ENCODE results near the gene STXBP6.

STXBP6 gene

GRCh38 chr14:25050269-25051150 lies 563 bp upstream of the STXBP6 start:
- peak; percentile 70 for DNase-seq

- no peak for DNase-seq
Observed at GRCh38 chr14:25049093-25049567, 817 bp downstream of the STXBP6 start.

DNA sequence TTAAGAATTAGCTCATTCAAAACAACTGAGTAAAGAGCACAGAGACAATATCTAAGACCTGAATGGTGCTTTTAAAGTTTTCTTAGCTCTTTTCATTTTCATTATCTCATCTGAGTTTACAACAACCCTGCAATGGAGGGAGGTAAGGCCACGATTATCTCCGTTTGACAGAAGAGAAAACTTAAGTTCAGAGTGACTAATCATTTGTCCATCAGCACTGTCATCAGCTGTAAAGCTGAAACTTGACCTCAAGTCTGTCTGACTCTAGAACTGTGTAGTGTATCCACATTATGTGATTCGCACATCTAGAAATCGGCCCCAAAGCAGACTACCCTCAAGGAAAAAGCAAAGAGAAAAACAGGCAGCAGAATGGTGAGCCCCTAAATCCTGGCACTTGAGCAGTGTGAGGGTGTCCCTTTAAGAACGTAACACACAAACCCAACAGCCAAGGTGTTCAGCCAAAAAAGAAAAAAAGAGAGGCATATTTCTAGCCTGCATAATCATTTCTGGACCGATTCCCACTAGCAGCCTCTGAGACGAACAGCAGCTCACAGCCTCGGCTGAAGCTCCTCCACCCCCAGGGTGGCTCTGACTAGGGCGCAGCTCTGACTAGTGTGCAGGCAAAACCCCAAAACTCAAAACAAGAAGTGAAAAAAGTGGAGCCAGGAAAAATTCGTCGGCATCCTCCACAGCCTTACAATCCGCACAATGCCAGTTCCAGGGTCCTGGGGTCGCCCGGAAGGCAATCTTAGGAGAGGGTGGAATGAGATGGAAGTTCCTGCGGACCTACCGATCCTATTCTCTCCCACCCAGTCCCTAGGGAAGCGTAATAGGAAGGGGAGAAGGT lies 1.6 kb downstream of the STXBP6 start:
- DNase-seq = no peak

GRCh38 chr14:25046301-25046943 lies 3.5 kb downstream of the STXBP6 start:
- no peak for DNase-seq

GRCh38 chr14:25044106-25044698 lies 5.7 kb downstream of the STXBP6 start:
- no peak for DNase-seq

GRCh38 chr14:25042362-25043299 lies 7.3 kb downstream of the STXBP6 start:
- peak; percentile 93 for DNase-seq

DNA sequence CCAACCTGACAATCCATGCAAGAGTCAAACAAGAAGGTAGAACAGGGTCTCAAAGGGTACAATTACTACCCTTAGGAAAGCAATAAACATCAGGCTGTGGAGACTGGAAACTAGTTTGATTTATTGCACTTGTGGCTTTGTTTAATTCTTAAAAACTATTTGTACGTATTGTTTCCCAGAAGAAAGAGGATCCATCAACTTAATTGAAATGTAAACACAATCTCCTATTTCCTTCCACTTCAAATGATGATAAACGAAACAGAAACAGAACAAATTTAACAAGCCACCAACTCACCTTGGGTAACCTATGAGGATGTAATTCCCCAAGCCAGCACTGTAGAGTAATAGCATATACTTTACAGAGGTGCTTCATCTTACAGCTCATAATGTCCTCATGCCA lies 8.0 kb downstream of the STXBP6 start:
- peak; percentile 100 for DNase-seq

- DNase-seq = peak; percentile 100
Observed at GRCh38 chr14:25041484-25041883, 8.5 kb downstream of the STXBP6 start.

GRCh38 chr14:25039933-25040332 lies 10.0 kb downstream of the STXBP6 start:
- no peak for DNase-seq

GRCh38 chr14:25038044-25038668 lies 11.8 kb downstream of the STXBP6 start:
- DNase-seq = no peak

DNA sequence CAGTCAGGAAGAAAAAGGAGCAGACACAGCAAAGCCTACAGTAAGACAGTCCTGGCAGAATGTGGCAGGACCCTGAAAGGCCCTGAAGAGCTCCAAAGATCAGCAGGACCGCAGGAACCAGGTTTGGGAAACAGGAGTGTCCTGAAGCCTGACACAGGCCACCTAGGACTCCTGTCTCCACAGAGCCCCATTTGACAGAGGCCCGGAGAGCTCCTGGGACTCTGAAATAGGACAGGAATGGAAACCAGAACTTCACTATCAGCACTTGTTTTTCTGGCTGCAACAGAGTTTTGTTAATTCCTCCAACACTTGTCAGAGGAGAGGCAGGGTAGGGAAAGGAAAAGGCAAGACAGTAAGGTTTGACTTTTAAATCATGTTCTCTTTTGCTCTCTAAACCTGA lies 12.9 kb downstream of the STXBP6 start:
- DNase-seq = no peak

DNA sequence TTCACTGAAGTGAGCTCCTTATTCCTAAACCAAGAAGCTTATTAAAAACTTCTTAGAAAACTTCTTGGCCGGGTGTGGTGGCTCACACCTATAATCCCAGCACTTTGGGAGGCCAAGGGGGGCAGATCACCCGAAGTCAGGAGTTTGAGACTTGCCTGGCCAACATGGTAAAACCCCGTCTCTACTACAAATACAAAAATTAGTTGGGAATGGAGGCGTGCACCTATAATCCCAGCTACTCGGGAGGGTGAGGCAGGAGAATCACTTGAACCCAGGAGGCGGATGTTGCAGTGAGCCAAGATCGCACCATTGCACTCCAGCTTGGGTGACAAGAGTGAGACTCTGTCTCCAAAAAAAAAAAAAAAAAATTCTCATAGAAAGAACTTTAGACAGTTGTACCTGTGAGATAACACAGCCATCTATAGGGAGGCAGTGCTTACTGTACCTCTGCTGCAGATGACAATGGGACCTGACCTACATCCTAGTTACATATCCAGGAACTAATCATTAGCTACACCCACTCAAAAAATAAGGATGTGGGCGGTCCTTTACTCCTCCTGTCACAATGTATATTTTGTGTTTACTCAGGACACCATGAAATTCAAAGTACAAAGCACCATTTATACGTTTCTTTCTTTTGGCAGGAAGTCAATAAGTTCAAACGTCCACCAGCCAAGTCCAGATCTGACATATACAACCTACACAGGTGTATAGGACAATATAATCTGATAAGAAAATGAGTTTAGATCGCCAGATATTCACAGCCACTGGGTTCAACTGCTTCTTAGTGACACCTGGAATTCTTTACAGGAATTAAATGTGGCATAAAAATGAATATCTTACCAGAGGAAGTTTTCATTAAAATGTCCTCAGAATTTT lies 14.9 kb downstream of the STXBP6 start:
- DNase-seq = no peak

DNA sequence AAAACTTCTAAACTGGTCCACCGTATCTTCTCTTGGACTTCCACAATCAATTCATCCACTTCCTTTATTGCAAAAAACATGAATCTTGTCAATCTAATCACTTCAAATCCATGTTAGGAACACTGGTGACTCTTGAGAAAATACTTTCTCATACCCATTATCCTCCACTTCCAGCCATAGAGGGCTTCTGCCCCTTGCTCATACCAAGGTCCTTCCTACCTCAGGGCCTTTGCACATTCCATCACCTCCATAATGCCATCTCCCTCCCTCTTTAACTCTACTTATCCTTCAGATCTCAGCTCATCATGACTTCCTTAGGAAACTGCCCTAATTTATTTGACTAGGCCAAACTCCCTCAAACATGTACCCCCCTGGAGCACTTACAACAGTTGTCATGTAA lies 16.6 kb downstream of the STXBP6 start:
- no peak for DNase-seq

DNA sequence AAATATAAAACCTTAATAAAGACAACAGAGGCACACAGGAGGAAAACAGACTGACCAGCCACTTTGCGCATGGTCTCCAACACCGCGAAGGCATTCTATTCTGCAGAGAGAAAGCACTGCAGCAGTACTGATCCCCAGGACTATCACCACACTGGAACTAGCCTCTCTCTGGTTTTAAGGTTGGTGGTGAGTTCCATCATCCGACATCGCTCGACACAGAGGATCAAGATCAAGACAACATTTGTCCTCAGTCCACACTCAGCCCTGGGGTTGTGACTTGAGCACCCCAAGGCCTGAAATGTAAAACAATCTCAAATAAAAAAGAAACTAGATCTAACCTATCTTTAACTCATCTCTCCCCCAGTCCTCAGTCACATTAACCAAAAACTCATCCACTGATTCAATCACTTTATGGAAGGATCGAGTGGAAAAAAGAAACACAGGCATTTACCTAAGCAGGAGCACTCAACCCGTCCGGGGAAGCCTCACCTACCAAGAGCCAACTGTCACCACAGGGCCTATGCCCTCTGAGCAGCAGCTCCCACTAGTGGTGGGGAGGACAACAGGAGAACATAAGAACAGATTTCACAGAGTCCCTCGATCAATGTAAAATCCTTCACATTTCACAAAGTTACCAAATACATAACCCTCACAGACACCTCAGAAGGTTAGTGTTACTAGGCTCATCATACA lies 17.7 kb downstream of the STXBP6 start:
- peak; percentile 52 for DNase-seq

- no peak for DNase-seq
Observed at GRCh38 chr14:25026476-25027137, 23.3 kb downstream of the STXBP6 start.

GRCh38 chr14:25019892-25020291 lies 30.1 kb downstream of the STXBP6 start:
- no peak for DNase-seq

GRCh38 chr14:25017562-25017961 lies 32.4 kb downstream of the STXBP6 start:
- no peak for DNase-seq

GRCh38 chr14:25015761-25016160 lies 34.2 kb downstream of the STXBP6 start:
- no peak for DNase-seq

DNA sequence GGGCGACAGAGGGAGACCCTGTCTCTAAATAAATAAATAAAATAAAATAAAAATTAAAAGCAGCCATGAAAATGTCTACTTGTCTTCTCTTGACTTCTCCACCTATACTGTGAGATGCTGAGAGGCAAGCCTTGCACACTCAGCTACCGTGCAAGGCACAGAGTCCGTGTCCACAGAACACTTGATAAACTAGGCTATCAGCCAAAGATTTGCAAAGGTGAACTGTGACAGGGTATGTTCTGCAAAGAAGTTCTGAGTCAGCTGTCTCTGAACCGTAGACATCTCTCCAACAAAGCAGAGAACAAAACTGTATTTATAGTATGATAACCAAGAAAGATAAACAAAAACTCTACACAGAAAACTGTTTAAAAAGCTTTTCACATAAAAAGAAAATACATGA lies 35.5 kb downstream of the STXBP6 start:
- no peak for DNase-seq
